SK-N-SH (cell line): ENCODE data around the gene PTGFR. TPM values are rescaled to one million over a fixed set of nuclear protein-coding genes. Genes with fewer than 3 reads are reported as not detected.

Source experiments
- CTCF ChIA-PET: fragments of 300-600, 350-600 bp; formaldehyde crosslinking; extraction: SDS; loops from one replicate; lab custom pipeline; 2021; lab: Yijun Ruan, JAX
- POLR2A ChIA-PET: fragments of 350-600 bp; sonication (Branson Sonifier 250); formaldehyde crosslinking; extraction: SDS; loops from one replicate; lab custom pipeline; 2020; ENCODE audit warnings: antibody characterized with exemption, inconsistent platforms; lab: Yijun Ruan, JAX
- DNase-seq: peaks from one replicate; pipeline ENCODE4 v3.0.0; 2012
- H2AFZ ChIP-seq: fragments of 200-600 bp; sonication (generic); 2 replicates; pipeline ENCODE4 v1.8.1; 2016; ENCODE audit warnings: antibody characterized with exemption, mild to moderate bottlenecking, low read depth
- H3F3A ChIP-seq: fragments of 200-600 bp; sonication (generic); replicated peaks from 2 replicates; pipeline ENCODE3; 2016; ENCODE audit warnings: antibody characterized with exemption, mild to moderate bottlenecking; ENCODE audit not compliant: insufficient read depth
- H3K27ac ChIP-seq, 2 experiments: fragments of 200-500 bp in 1 of 2; fragments of 200-600 bp in 1 of 2; sonication (Bioruptor generic) in 1 of 2; sonication (generic), shearing (Covaris generic) in 1 of 2; 2 replicates each; pipeline versions ENCODE4 v1.5.1 to v1.6.1; 2014 to 2016; ENCODE audit warnings: low read depth in 2 of 2, inconsistent platforms in 1 of 2, low read length in 1 of 2, mild to moderate bottlenecking in 1 of 2, mixed read lengths in 1 of 2
- H3K27me3 ChIP-seq: fragments of 200-600 bp; sonication (generic), shearing (Covaris generic); 2 replicates; pipeline ENCODE4 v1.6.1; 2016; ENCODE audit warnings: mixed run types; ENCODE audit not compliant: insufficient read depth
- H3K36me3 ChIP-seq, 2 experiments: fragments of 200-500 bp in 1 of 2; fragments of 200-600 bp in 1 of 2; sonication (Bioruptor generic) in 1 of 2; sonication (generic) in 1 of 2; replicated peaks in 1 of 2; 2 replicates each; pipeline versions ENCODE3 to v1.5.1; 2014 to 2016; ENCODE audit warnings: low read length in 1 of 2, mild to moderate bottlenecking in 1 of 2; ENCODE audit not compliant: insufficient read depth in 2 of 2, control insufficient read depth in 1 of 2
- H3K4me1 ChIP-seq, 2 experiments: fragments of 200-500 bp in 1 of 2; fragments of 200-600 bp in 1 of 2; sonication (Bioruptor generic) in 1 of 2; sonication (generic), shearing (Covaris generic) in 1 of 2; 2 replicates each; pipeline versions ENCODE4 v1.5.1 to v1.6.1; 2014 to 2016; ENCODE audit warnings: low read depth in 1 of 2, low read length in 1 of 2, mixed run types in 1 of 2; ENCODE audit not compliant: insufficient read depth in 2 of 2, control insufficient read depth in 1 of 2
- H3K4me2 ChIP-seq: fragments of 200-600 bp; sonication (generic), shearing (Covaris generic); 2 replicates; pipeline ENCODE4 v1.6.1; 2017; ENCODE audit warnings: mixed run types
- H3K4me3 ChIP-seq, 2 experiments: fragments of 200-500 bp in 1 of 2; fragments of 200-600 bp in 1 of 2; sonication (Bioruptor generic) in 1 of 2; sonication (generic), shearing (Covaris generic) in 1 of 2; 2 replicates each; pipeline versions ENCODE4 v1.5.1 to v1.8.1; 2014 to 2016; ENCODE audit warnings: low read depth in 2 of 2, inconsistent platforms in 1 of 2, low read length in 1 of 2, mild to moderate bottlenecking in 1 of 2, mixed read lengths in 1 of 2, moderate library complexity in 1 of 2
- H3K79me2 ChIP-seq: fragments of 200-600 bp; sonication (generic); 2 replicates; pipeline ENCODE4 v1.8.1; 2017; ENCODE audit warnings: mild to moderate bottlenecking; ENCODE audit not compliant: insufficient read depth
- H3K9ac ChIP-seq: fragments of 200-600 bp; sonication (generic); 2 replicates; pipeline ENCODE4 v1.6.1; 2017; ENCODE audit warnings: mixed run types
- H3K9me2 ChIP-seq: fragments of 200-600 bp; sonication (generic); 2 replicates; pipeline ENCODE4 v1.6.1; 2017; ENCODE audit warnings: mixed run types
- H3K9me3 ChIP-seq: fragments of 200-600 bp; sonication (generic); 2 replicates; pipeline ENCODE4 v1.6.1; 2017; ENCODE audit warnings: mixed run types, mild to moderate bottlenecking, moderate library complexity
- H4K20me1 ChIP-seq: fragments of 200-600 bp; sonication (generic); 2 replicates; pipeline ENCODE4 v1.6.1; 2017; ENCODE audit warnings: mild to moderate bottlenecking, mixed run types; ENCODE audit not compliant: insufficient read depth
- FOSL2 ChIP-seq: IDR thresholded peaks from 2 replicates; pipeline ENCODE4 v1.4.0; 2012; ENCODE audit warnings: low read depth, mild to moderate bottlenecking, moderate library complexity, borderline replicate concordance
- FOXM1 ChIP-seq: IDR thresholded peaks from 2 replicates; pipeline ENCODE4 v1.4.0; 2012; ENCODE audit warnings: low read depth, mild to moderate bottlenecking
- GABPA ChIP-seq: IDR thresholded peaks from 2 replicates; pipeline ENCODE4 v1.4.0; 2012; ENCODE audit warnings: low read depth, mild to moderate bottlenecking
- IRF3 ChIP-seq: fragments of 150-350 bp; IDR thresholded peaks from 2 replicates; pipeline ENCODE4 v1.6.1; 2016; ENCODE audit warnings: mild to moderate bottlenecking, low read depth, low read length
- JUND ChIP-seq: IDR thresholded peaks from 2 replicates; pipeline ENCODE4 v1.4.0; 2012
- MXI1 ChIP-seq: IDR thresholded peaks from 2 replicates; pipeline ENCODE4 v1.6.1; 2012; ENCODE audit warnings: mild to moderate bottlenecking, low read depth, low read length, improper control_type of control experiment
- SMC3 ChIP-seq: IDR thresholded peaks from 2 replicates; pipeline ENCODE4 v1.6.1; 2012; ENCODE audit warnings: low read depth, low read length, improper control_type of control experiment
- TAF1 ChIP-seq: IDR thresholded peaks from 2 replicates; pipeline ENCODE4 v1.6.1; 2012; ENCODE audit warnings: low read depth, mild to moderate bottlenecking, low read length, moderate library complexity, borderline replicate concordance
- USF2 ChIP-seq: fragments of 150-350 bp; IDR thresholded peaks from 2 replicates; pipeline ENCODE4 v1.6.1; 2017; ENCODE audit warnings: antibody characterized with exemption, low read length, low read depth, borderline replicate concordance
- WGBS: methylation state at CpG from one replicate; pipeline ENCODE4 v1.1.6; 2017; ENCODE audit warnings: low lambda C conversion rate; 5-methylcytosine and 5-hydroxymethylcytosine counted together
- polyA plus RNA-seq, 3 experiments: library from polyadenylated mRNA; depleted of rRNA; stranded (reverse); fragments of >200 nt; gene quantifications; 2 replicates each; pipeline ENCODE4 v1.2.3, GENCODE V29; 2012
- TF ChIP-seq, protein P1 (sequence below): fragments of 200-600 bp; sonication (generic); IDR thresholded peaks from 2 replicates; pipeline ENCODE4 v1.6.1; 2017; ENCODE audit warnings: antibody characterized with exemption, mild to moderate bottlenecking, moderate library complexity
- TF ChIP-seq, protein P2 (sequence below): IDR thresholded peaks from 2 replicates; pipeline ENCODE4 v1.6.1; 2012; ENCODE audit warnings: mild to moderate bottlenecking, low read depth, low read length, moderate library complexity

Gene PTGFR
- polyA plus RNA-seq, 1 of the 3 experiments (the other 2 are of a cell fraction): 2.2 TPM

DNA sequence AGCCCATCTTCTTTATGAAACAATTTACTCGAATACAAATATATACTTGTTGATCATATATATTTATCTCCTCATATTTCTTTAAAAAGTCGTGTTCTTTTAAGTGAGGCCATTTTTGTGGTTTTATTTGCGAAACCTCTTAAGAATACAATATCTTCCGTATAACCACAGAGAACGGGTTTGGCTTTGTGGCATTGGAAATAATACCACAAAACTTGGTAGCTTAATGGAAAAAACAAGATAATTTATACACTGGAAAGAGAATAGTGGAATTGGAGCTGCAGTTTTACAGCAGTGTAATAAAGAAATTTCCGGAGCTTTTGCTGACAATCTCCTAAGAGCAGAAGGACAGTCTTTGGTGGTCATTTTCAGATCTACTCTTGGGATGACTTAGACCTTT is 29.4 kb downstream of the PTGFR start:
- H3K4me1 ChIP-seq: peaks cover 0 to 3% of the 10 kb centered on the region in 2 experiments; a peak in 3 of 4 replicates
- WGBS: 91% methylated on average over 6 of the region's 6 CpGs
- H3K9ac ChIP-seq: no peak overlapping the region
- H3K36me3 ChIP-seq: no peaks in the 10 kb centered on the region
- no peak overlapping the region for H3K4me2 ChIP-seq
- H3K9me2 ChIP-seq: no peaks in the 10 kb centered on the region
- no peaks in the 10 kb centered on the region for H3K9me3 ChIP-seq
- ChIA-PET POLR2A (no interaction called here), CTCF (interaction anchor here (0.6 kb wide), 1 partner anchor 325 kb away, joined by 3 read pairs; no protein-coding TSS in a partner anchor)
- no peaks in the 10 kb centered on the region for H3K79me2 ChIP-seq
- no peaks in the 10 kb centered on the region for H4K20me1 ChIP-seq
- no peak for TF ChIP-seq FOSL2
- no peak for TF ChIP-seq TAF1
- TF ChIP-seq USF2: no peak
- TF ChIP-seq, protein P1, sequence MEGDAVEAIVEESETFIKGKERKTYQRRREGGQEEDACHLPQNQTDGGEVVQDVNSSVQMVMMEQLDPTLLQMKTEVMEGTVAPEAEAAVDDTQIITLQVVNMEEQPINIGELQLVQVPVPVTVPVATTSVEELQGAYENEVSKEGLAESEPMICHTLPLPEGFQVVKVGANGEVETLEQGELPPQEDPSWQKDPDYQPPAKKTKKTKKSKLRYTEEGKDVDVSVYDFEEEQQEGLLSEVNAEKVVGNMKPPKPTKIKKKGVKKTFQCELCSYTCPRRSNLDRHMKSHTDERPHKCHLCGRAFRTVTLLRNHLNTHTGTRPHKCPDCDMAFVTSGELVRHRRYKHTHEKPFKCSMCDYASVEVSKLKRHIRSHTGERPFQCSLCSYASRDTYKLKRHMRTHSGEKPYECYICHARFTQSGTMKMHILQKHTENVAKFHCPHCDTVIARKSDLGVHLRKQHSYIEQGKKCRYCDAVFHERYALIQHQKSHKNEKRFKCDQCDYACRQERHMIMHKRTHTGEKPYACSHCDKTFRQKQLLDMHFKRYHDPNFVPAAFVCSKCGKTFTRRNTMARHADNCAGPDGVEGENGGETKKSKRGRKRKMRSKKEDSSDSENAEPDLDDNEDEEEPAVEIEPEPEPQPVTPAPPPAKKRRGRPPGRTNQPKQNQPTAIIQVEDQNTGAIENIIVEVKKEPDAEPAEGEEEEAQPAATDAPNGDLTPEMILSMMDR: no peak
- TF ChIP-seq GABPA: no peak
- TF ChIP-seq, protein P2, sequence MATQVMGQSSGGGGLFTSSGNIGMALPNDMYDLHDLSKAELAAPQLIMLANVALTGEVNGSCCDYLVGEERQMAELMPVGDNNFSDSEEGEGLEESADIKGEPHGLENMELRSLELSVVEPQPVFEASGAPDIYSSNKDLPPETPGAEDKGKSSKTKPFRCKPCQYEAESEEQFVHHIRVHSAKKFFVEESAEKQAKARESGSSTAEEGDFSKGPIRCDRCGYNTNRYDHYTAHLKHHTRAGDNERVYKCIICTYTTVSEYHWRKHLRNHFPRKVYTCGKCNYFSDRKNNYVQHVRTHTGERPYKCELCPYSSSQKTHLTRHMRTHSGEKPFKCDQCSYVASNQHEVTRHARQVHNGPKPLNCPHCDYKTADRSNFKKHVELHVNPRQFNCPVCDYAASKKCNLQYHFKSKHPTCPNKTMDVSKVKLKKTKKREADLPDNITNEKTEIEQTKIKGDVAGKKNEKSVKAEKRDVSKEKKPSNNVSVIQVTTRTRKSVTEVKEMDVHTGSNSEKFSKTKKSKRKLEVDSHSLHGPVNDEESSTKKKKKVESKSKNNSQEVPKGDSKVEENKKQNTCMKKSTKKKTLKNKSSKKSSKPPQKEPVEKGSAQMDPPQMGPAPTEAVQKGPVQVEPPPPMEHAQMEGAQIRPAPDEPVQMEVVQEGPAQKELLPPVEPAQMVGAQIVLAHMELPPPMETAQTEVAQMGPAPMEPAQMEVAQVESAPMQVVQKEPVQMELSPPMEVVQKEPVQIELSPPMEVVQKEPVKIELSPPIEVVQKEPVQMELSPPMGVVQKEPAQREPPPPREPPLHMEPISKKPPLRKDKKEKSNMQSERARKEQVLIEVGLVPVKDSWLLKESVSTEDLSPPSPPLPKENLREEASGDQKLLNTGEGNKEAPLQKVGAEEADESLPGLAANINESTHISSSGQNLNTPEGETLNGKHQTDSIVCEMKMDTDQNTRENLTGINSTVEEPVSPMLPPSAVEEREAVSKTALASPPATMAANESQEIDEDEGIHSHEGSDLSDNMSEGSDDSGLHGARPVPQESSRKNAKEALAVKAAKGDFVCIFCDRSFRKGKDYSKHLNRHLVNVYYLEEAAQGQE: no peak
- no peak for TF ChIP-seq MXI1
- no peak for TF ChIP-seq SMC3
- TF ChIP-seq JUND: no peak
- TF ChIP-seq IRF3: no peak
- TF ChIP-seq FOXM1: no peak
- no peaks in the 10 kb centered on the region for H3F3A ChIP-seq
- H3K4me3 ChIP-seq: no peak overlapping the region
- H3K27me3 ChIP-seq: no peaks in the 10 kb centered on the region
- no peak overlapping the region for H2AFZ ChIP-seq
- no peak for DNase-seq
- no peak overlapping the region for H3K27ac ChIP-seq
